ENCODE measurements around the gene AANAT. TPM values are rescaled to one million over a fixed set of nuclear protein-coding genes. Genes with fewer than 3 reads are reported as not detected.
A peak's percentile ranks its signal among the peaks of the same experiment; 100 is the strongest.

AANAT gene
- total RNA-seq, 2 donors from 2014 or later, result not detected

- no peaks in the 10 kb centered on the region for H3K27me3 ChIP-seq (ENCODE audit: control insufficient read depth, insufficient read depth, low read length, poor library complexity, severe bottlenecking)
- no peaks in the 10 kb centered on the region for H3K9me3 Mint-ChIP-seq
- no peak overlapping the region for H3K9ac ChIP-seq (ENCODE audit: extremely low read depth, low read length, poor library complexity, severe bottlenecking)
- TF ChIP-seq, protein P1, sequence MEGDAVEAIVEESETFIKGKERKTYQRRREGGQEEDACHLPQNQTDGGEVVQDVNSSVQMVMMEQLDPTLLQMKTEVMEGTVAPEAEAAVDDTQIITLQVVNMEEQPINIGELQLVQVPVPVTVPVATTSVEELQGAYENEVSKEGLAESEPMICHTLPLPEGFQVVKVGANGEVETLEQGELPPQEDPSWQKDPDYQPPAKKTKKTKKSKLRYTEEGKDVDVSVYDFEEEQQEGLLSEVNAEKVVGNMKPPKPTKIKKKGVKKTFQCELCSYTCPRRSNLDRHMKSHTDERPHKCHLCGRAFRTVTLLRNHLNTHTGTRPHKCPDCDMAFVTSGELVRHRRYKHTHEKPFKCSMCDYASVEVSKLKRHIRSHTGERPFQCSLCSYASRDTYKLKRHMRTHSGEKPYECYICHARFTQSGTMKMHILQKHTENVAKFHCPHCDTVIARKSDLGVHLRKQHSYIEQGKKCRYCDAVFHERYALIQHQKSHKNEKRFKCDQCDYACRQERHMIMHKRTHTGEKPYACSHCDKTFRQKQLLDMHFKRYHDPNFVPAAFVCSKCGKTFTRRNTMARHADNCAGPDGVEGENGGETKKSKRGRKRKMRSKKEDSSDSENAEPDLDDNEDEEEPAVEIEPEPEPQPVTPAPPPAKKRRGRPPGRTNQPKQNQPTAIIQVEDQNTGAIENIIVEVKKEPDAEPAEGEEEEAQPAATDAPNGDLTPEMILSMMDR (conservative IDR thresholded peaks at IDR 0.05), result no peak
- H3K27ac ChIP-seq (ENCODE audit: low read depth, low read length), result no peak overlapping the region
- 80 to 81% methylated on average over 6 to 7 of the region's 7 CpGs for WGBS, 2 experiments (ENCODE audit: insufficient coverage in 1 of 2, insufficient read length in 1 of 2)
- H3K4me3 ChIP-seq (ENCODE audit: low read length), result no peak overlapping the region
- H3K4me1 ChIP-seq (ENCODE audit: control insufficient read depth, insufficient read depth, low read length), result peaks cover 6% of the 10 kb centered on the region
- DNase-seq, result no peak
- H3K36me3 ChIP-seq (ENCODE audit: control insufficient read depth, insufficient read depth, low read length), result no peaks in the 10 kb centered on the region
- no peak overlapping the region for H3K4me3 Mint-ChIP-seq
- no peaks in the 10 kb centered on the region for H3K27me3 Mint-ChIP-seq (ENCODE audit: insufficient read depth)
- H3K9me3 ChIP-seq (ENCODE audit: control insufficient read depth, low read length), result no peaks in the 10 kb centered on the region
- H3K36me3 Mint-ChIP-seq (ENCODE audit: low read depth), result no peaks in the 10 kb centered on the region
- no peak overlapping the region for H3K27ac Mint-ChIP-seq
- H3K4me1 Mint-ChIP-seq, result peaks cover 44% of the 10 kb centered on the region
These were observed 19.3 kb upstream of the AANAT start for GRCh38 chr17:76447931-76448652.

GRCh38 chr17:76449126-76449525 lies 18.3 kb upstream of the AANAT start:
- Mint-ChIP-seq H3K27ac (peak overlapping the region; percentile 62), H3K4me1 (peaks cover 44% of the 10 kb centered on the region), H3K4me3 (no peak overlapping the region), H3K9me3 (no peaks in the 10 kb centered on the region), H3K27me3 (ENCODE audit: insufficient read depth) (no peaks in the 10 kb centered on the region), H3K36me3 (ENCODE audit: low read depth) (no peaks in the 10 kb centered on the region)
- DNase-seq, result no peak
- no peaks in the 10 kb centered on the region for H3K9me3 ChIP-seq (ENCODE audit: control insufficient read depth, low read length)
- H3K4me1 ChIP-seq (ENCODE audit: control insufficient read depth, insufficient read depth, low read length), result peaks cover 6% of the 10 kb centered on the region
- TF ChIP-seq, protein P1 (conservative IDR thresholded peaks at IDR 0.05), result no peak
- H3K4me3 ChIP-seq (ENCODE audit: low read length), result no peak overlapping the region
- no peak overlapping the region for H3K9ac ChIP-seq (ENCODE audit: extremely low read depth, low read length, poor library complexity, severe bottlenecking)
- H3K27ac ChIP-seq (ENCODE audit: low read depth, low read length), result no peak overlapping the region
- H3K36me3 ChIP-seq (ENCODE audit: control insufficient read depth, insufficient read depth, low read length), result no peaks in the 10 kb centered on the region
- H3K27me3 ChIP-seq (ENCODE audit: control insufficient read depth, insufficient read depth, low read length, poor library complexity, severe bottlenecking), result no peaks in the 10 kb centered on the region
- WGBS, 2 experiments (ENCODE audit: insufficient coverage in 1 of 2, insufficient read length in 1 of 2), result 97 to 98% methylated on average over 6 of the region's 6 CpGs

GRCh38 chr17:76451506-76451905 lies 15.9 kb upstream of the AANAT start:
- Histone ChIP-seq H3K9me3 (ENCODE audit: control insufficient read depth, low read length) (no peaks in the 10 kb centered on the region), H3K9ac (ENCODE audit: extremely low read depth, low read length, poor library complexity, severe bottlenecking) (peak overlapping the region; percentile 73), H3K36me3 (ENCODE audit: control insufficient read depth, insufficient read depth, low read length) (no peaks in the 10 kb centered on the region), H3K27ac (ENCODE audit: low read depth, low read length) (no peak overlapping the region), H3K4me1 (ENCODE audit: control insufficient read depth, insufficient read depth, low read length) (no peaks in the 10 kb centered on the region), H3K4me3 (ENCODE audit: low read length) (peak overlapping the region; percentile 95), H3K27me3 (ENCODE audit: control insufficient read depth, insufficient read depth, low read length, poor library complexity, severe bottlenecking) (no peaks in the 10 kb centered on the region)
- Mint-ChIP-seq H3K27ac (no peak overlapping the region), H3K4me1 (peaks cover 26% of the 10 kb centered on the region), H3K9me3 (no peaks in the 10 kb centered on the region), H3K36me3 (ENCODE audit: low read depth) (no peaks in the 10 kb centered on the region), H3K27me3 (ENCODE audit: insufficient read depth) (no peaks in the 10 kb centered on the region), H3K4me3 (peak overlapping the region; percentile 79)
- WGBS, 2 experiments (ENCODE audit: insufficient coverage in 1 of 2, insufficient read length in 1 of 2), result 38 to 55% methylated on average over 5 to 6 of the region's 6 CpGs
- DNase-seq, result peak; percentile 53
- TF ChIP-seq, protein P1 (conservative IDR thresholded peaks at IDR 0.05), result no peak

All from endodermal cell (in vitro differentiated cells).